ENCODE data around the gene ING1. TPM values are rescaled to one million over a fixed set of nuclear protein-coding genes. Genes with fewer than 3 reads are reported as not detected.
"Not testable (repeated sequence)": the region's sequence is repeated elsewhere in the genome, so short reads cannot be mapped to it uniquely, and the experiment has no call there.

Gene ING1
- total and polyA plus RNA-seq, 2 donors from 2014 or later: 7.8 to 12.4 TPM

GRCh38 chr13:110687736-110688135 lies 25.8 kb upstream of the ING1 start:
- no peak for TF ChIP-seq CTCF (IDR thresholded peaks at IDR 0.05; ENCODE audit: borderline replicate concordance, extremely low read depth, insufficient read depth)
- no peak overlapping the region for H3K9ac ChIP-seq (ENCODE audit: low read length in 3 of 3)
- no peak overlapping the region for H3K4me3 ChIP-seq (ENCODE audit: low read length in 3 of 3)
- no peak overlapping the region for H3K27ac ChIP-seq (ENCODE audit: low read depth in 2 of 2, low read length in 2 of 2)
- intact Hi-C loops (cut with DNase I): no loop called here
- no peak for DNase-seq
- H3K4me1 ChIP-seq (ENCODE audit: control insufficient read depth in 2 of 3, insufficient read depth in 2 of 3, low read depth in 1 of 3, low read length in 3 of 3): peaks cover 0 to 4% (median 0%) of the 10 kb centered on the region in 3 donors
- peaks cover 2 to 6% (median 4%) of the 10 kb centered on the region in 3 donors for H3K36me3 ChIP-seq (ENCODE audit: control insufficient read depth in 2 of 3, insufficient read depth in 3 of 3, low read length in 3 of 3)
- H3K9me3 ChIP-seq (ENCODE audit: control insufficient read depth in 2 of 3, insufficient read depth in 1 of 3, low read length in 3 of 3): no peaks in the 10 kb centered on the region
- no peak for FAIRE-seq
- H3K27me3 ChIP-seq (ENCODE audit: control insufficient read depth, insufficient read depth, low read length): no peaks in the 10 kb centered on the region

GRCh38 chr13:110689041-110689440 lies 24.5 kb upstream of the ING1 start:
- DNase-seq: no peak
- Histone ChIP-seq H3K36me3 (ENCODE audit: control insufficient read depth in 2 of 3, insufficient read depth in 3 of 3, low read length in 3 of 3) (peaks cover 2 to 5% (median 4%) of the 10 kb centered on the region in 3 donors), H3K9me3 (ENCODE audit: control insufficient read depth in 2 of 3, insufficient read depth in 1 of 3, low read length in 3 of 3) (no peaks in the 10 kb centered on the region), H3K27me3 (ENCODE audit: control insufficient read depth, insufficient read depth, low read length) (no peaks in the 10 kb centered on the region), H3K4me1 (ENCODE audit: control insufficient read depth in 2 of 3, insufficient read depth in 2 of 3, low read depth in 1 of 3, low read length in 3 of 3) (peaks cover 0 to under 1% (median 0%) of the 10 kb centered on the region in 3 donors), H3K9ac (ENCODE audit: low read length in 3 of 3) (no peak overlapping the region), H3K27ac (ENCODE audit: low read depth in 2 of 2, low read length in 2 of 2) (no peak overlapping the region), H3K4me3 (ENCODE audit: low read length in 3 of 3) (no peak overlapping the region)
- no peak for TF ChIP-seq CTCF (IDR thresholded peaks at IDR 0.05; ENCODE audit: borderline replicate concordance, extremely low read depth, insufficient read depth)
- intact Hi-C loops (cut with DNase I): no loop called here
- no peak for FAIRE-seq

GRCh38 chr13:110689711-110690110 lies 23.8 kb upstream of the ING1 start:
- intact Hi-C loops (cut with DNase I): no loop called here
- H3K9ac ChIP-seq (ENCODE audit: low read length in 3 of 3): no peak overlapping the region
- FAIRE-seq: no peak
- H3K9me3 ChIP-seq (ENCODE audit: control insufficient read depth in 2 of 3, insufficient read depth in 1 of 3, low read length in 3 of 3): no peaks in the 10 kb centered on the region
- no peak overlapping the region for H3K27ac ChIP-seq (ENCODE audit: low read depth in 2 of 2, low read length in 2 of 2)
- H3K36me3 ChIP-seq (ENCODE audit: control insufficient read depth in 2 of 3, insufficient read depth in 3 of 3, low read length in 3 of 3): peaks cover 2 to 5% (median 4%) of the 10 kb centered on the region in 3 donors
- DNase-seq: no peak
- no peaks in the 10 kb centered on the region for H3K4me1 ChIP-seq (ENCODE audit: control insufficient read depth in 2 of 3, insufficient read depth in 2 of 3, low read depth in 1 of 3, low read length in 3 of 3)
- no peaks in the 10 kb centered on the region for H3K27me3 ChIP-seq (ENCODE audit: control insufficient read depth, insufficient read depth, low read length)
- no peak overlapping the region for H3K4me3 ChIP-seq (ENCODE audit: low read length in 3 of 3)
- no peak for TF ChIP-seq CTCF (IDR thresholded peaks at IDR 0.05; ENCODE audit: borderline replicate concordance, extremely low read depth, insufficient read depth)

GRCh38 chr13:110690516-110690915 lies 23.0 kb upstream of the ING1 start:
- Histone ChIP-seq H3K27me3 (ENCODE audit: control insufficient read depth, insufficient read depth, low read length) (no peaks in the 10 kb centered on the region), H3K4me3 (ENCODE audit: low read length in 3 of 3) (no peak overlapping the region), H3K9ac (ENCODE audit: low read length in 3 of 3) (no peak overlapping the region), H3K4me1 (ENCODE audit: control insufficient read depth in 2 of 3, insufficient read depth in 2 of 3, low read depth in 1 of 3, low read length in 3 of 3) (no peaks in the 10 kb centered on the region), H3K9me3 (ENCODE audit: control insufficient read depth in 2 of 3, insufficient read depth in 1 of 3, low read length in 3 of 3) (no peaks in the 10 kb centered on the region), H3K36me3 (ENCODE audit: control insufficient read depth in 2 of 3, insufficient read depth in 3 of 3, low read length in 3 of 3) (peaks cover 2 to 5% (median 4%) of the 10 kb centered on the region in 3 donors), H3K27ac (ENCODE audit: low read depth in 2 of 2, low read length in 2 of 2) (no peak overlapping the region)
- intact Hi-C loops (cut with DNase I): no loop called here
- FAIRE-seq: no peak
- DNase-seq: no peak
- no peak for TF ChIP-seq CTCF (IDR thresholded peaks at IDR 0.05; ENCODE audit: borderline replicate concordance, extremely low read depth, insufficient read depth)

- H3K27ac ChIP-seq (ENCODE audit: low read depth in 2 of 2, low read length in 2 of 2); H3K9me3 ChIP-seq (ENCODE audit: control insufficient read depth in 2 of 3, insufficient read depth in 1 of 3, low read length in 3 of 3); FAIRE-seq; intact Hi-C loops (cut with DNase I); H3K4me1 ChIP-seq (ENCODE audit: control insufficient read depth in 2 of 3, insufficient read depth in 2 of 3, low read depth in 1 of 3, low read length in 3 of 3); DNase-seq; H3K4me3 ChIP-seq (ENCODE audit: low read length in 3 of 3); H3K27me3 ChIP-seq (ENCODE audit: control insufficient read depth, insufficient read depth, low read length); H3K9ac ChIP-seq (ENCODE audit: low read length in 3 of 3): not testable (repeated sequence)
- peaks cover 5 to 19% (median 11%) of the 10 kb centered on the region in 3 donors for H3K36me3 ChIP-seq (ENCODE audit: control insufficient read depth in 2 of 3, insufficient read depth in 3 of 3, low read length in 3 of 3)
These were observed 17.7 kb upstream of the ING1 start for GRCh38 chr13:110695774-110696173.
